Uterus (tissue), 4 donors: ENCODE measurements around the gene FRA10AC1. TPM values are rescaled to one million over a fixed set of nuclear protein-coding genes. Genes with fewer than 3 reads are reported as not detected.

Experiments used
- DNase-seq, 2 donors: peaks; one replicate each; pipeline ENCODE4 v3.0.0-alpha.2; 2019 to 2020
- H3K27ac ChIP-seq, 2 donors: fragments of 200-600 bp; sonication (generic); 1 replicate in 1 of 2; 2 replicates in 1 of 2; pipeline ENCODE4 v1.5.1; 2016 to 2018
- H3K27me3 ChIP-seq, 2 donors: fragments of 200-600 bp; sonication (generic); one replicate each; pipeline ENCODE4 v1.5.1; 2018 to 2019; ENCODE audit warnings: control low read depth in 1 of 2
- H3K36me3 ChIP-seq, 2 donors: fragments of 200-600 bp; sonication (generic); one replicate each; pipeline ENCODE4 v1.5.1; 2019; ENCODE audit warnings: control low read depth in 1 of 2
- H3K4me1 ChIP-seq, 2 donors: fragments of 200-600 bp; sonication (generic); one replicate each; pipeline ENCODE4 v1.5.1; 2018 to 2019; ENCODE audit warnings: control low read depth in 1 of 2
- H3K4me3 ChIP-seq, 2 donors: fragments of 200-600 bp; sonication (generic); 1 replicate in 1 of 2; 2 replicates in 1 of 2; pipeline ENCODE4 v1.5.1; 2018 to 2019; ENCODE audit warnings: mild to moderate bottlenecking in 1 of 2
- H3K9me3 ChIP-seq, 2 donors: fragments of 200-600 bp; sonication (generic); one replicate each; pipeline ENCODE4 v1.5.1; 2019; ENCODE audit warnings: control low read depth in 1 of 2
- POLR2A ChIP-seq, 2 donors: fragments of 450-650 bp; IDR thresholded peaks; one replicate each; pipeline ENCODE4 v1.6.1; 2016; ENCODE audit warnings: antibody characterized with exemption in 2 of 2, mild to moderate bottlenecking in 1 of 2, moderate library complexity in 1 of 2
- intact Hi-C: fragments of 100-400 bp; cut with DNase I; formaldehyde crosslinking; loops from one replicate; pipeline ENCODE4 v1.15.1; 2023; ENCODE audit warnings: low total_unique reads
- total RNA-seq, 4 donors: library from RNA; depleted of rRNA in 3 of 4; stranded (reverse); fragments of >200 nt in 3 of 4; gene quantifications; one replicate each; pipeline versions ENCODE4 v1.1.0 to v1.2.4, GENCODE V29; 2014 to 2023
- TF ChIP-seq, protein P1 (sequence below), 4 experiments: fragments of 200-600 bp in 2 of 4; fragments of 450-650 bp in 2 of 4; sonication (generic) in 2 of 4; IDR thresholded peaks; one replicate each; pipeline ENCODE4 v1.5.1; 2016 to 2019; ENCODE audit warnings: antibody characterized with exemption in 4 of 4, mild to moderate bottlenecking in 2 of 4, moderate library complexity in 1 of 4
- donor health status: DM: yes; HTN: yes; CAD: no.

Gene FRA10AC1
- total RNA-seq, 4 donors from 2014 or later, result 5.4 to 40.5 (median 17.6) TPM

GRCh38 chr10:93712593-93712992 lies 10.2 kb upstream of the FRA10AC1 start:
- intact Hi-C loops, result no loop called here
- no peak overlapping the region for H3K4me3 ChIP-seq

GRCh38 chr10:93711891-93712290 lies 9.5 kb upstream of the FRA10AC1 start:
- H3K9me3 ChIP-seq, result no peaks in the 10 kb centered on the region
- no peak overlapping the region for H3K27ac ChIP-seq
- DNase-seq, result no peak
- H3K4me3 ChIP-seq, result no peak overlapping the region
- TF ChIP-seq, protein P1, sequence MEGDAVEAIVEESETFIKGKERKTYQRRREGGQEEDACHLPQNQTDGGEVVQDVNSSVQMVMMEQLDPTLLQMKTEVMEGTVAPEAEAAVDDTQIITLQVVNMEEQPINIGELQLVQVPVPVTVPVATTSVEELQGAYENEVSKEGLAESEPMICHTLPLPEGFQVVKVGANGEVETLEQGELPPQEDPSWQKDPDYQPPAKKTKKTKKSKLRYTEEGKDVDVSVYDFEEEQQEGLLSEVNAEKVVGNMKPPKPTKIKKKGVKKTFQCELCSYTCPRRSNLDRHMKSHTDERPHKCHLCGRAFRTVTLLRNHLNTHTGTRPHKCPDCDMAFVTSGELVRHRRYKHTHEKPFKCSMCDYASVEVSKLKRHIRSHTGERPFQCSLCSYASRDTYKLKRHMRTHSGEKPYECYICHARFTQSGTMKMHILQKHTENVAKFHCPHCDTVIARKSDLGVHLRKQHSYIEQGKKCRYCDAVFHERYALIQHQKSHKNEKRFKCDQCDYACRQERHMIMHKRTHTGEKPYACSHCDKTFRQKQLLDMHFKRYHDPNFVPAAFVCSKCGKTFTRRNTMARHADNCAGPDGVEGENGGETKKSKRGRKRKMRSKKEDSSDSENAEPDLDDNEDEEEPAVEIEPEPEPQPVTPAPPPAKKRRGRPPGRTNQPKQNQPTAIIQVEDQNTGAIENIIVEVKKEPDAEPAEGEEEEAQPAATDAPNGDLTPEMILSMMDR (IDR thresholded peaks at IDR 0.05), result no peak
- TF ChIP-seq POLR2A (IDR thresholded peaks at IDR 0.05), result no peak
- intact Hi-C loops, result no loop called here
- H3K4me1 ChIP-seq, result no peaks in the 10 kb centered on the region
- no peaks in the 10 kb centered on the region for H3K36me3 ChIP-seq
- no peaks in the 10 kb centered on the region for H3K27me3 ChIP-seq

More at GRCh38 chr10:93712593-93712992, 10.2 kb upstream of the FRA10AC1 start:
- Histone ChIP-seq H3K4me1 (no peaks in the 10 kb centered on the region), H3K27me3 (no peaks in the 10 kb centered on the region), H3K9me3 (no peaks in the 10 kb centered on the region), H3K36me3 (no peaks in the 10 kb centered on the region), H3K27ac (no peak overlapping the region)
- TF ChIP-seq, protein P1 (IDR thresholded peaks at IDR 0.05), result no peak
- TF ChIP-seq POLR2A (IDR thresholded peaks at IDR 0.05), result no peak
- no peak for DNase-seq

GRCh38 chr10:93710333-93710909 lies 8.0 kb upstream of the FRA10AC1 start:
- Histone ChIP-seq H3K27ac (no peak overlapping the region), H3K36me3 (no peaks in the 10 kb centered on the region), H3K4me3 (no peak overlapping the region), H3K27me3 (no peaks in the 10 kb centered on the region), H3K9me3 (no peaks in the 10 kb centered on the region), H3K4me1 (no peaks in the 10 kb centered on the region)
- intact Hi-C loops, result no loop called here
- TF ChIP-seq, protein P1 (IDR thresholded peaks at IDR 0.05), result no peak
- TF ChIP-seq POLR2A (IDR thresholded peaks at IDR 0.05), result no peak
- no peak for DNase-seq

DNA sequence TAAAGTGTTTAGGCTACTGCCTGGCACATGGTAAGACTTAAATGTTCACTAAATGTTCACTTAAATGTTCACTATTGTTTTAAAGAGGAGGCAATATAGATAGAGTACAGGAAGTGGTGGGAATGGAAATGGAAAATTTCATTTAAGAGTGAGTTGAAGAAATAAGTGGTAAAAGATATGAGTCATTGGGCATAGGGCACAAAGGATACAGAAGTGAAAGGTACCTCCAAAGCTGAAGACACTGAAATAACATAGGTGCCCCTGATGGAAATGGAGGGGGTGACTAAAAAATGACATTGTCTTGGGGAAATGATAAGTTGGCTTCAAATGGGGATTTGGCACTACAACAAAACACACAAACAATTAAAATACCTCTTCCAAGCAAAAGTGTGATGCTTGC lies 5.2 kb upstream of the FRA10AC1 start:
- Histone ChIP-seq H3K4me1 (no peaks in the 10 kb centered on the region), H3K27ac (no peak overlapping the region), H3K9me3 (no peaks in the 10 kb centered on the region), H3K36me3 (no peaks in the 10 kb centered on the region), H3K27me3 (no peaks in the 10 kb centered on the region), H3K4me3 (no peak overlapping the region)
- intact Hi-C loops, result no loop called here
- no peak for DNase-seq
- TF ChIP-seq POLR2A (IDR thresholded peaks at IDR 0.05), result no peak
- TF ChIP-seq, protein P1 (IDR thresholded peaks at IDR 0.05), result no peak

- no peak overlapping the region for H3K27ac ChIP-seq
- no peaks in the 10 kb centered on the region for H3K27me3 ChIP-seq
- intact Hi-C loops, result no loop called here
These were observed 2.1 kb upstream of the FRA10AC1 start for GRCh38 chr10:93704451-93704850.

More at GRCh38 chr10:93704451-93704850, 2.1 kb upstream of the FRA10AC1 start:
- H3K4me3 ChIP-seq, result no peak overlapping the region
- DNase-seq, result no peak
- H3K9me3 ChIP-seq, result no peaks in the 10 kb centered on the region
- peaks cover 0 to 4% of the 10 kb centered on the region in 2 donors for H3K4me1 ChIP-seq
- H3K36me3 ChIP-seq, result no peaks in the 10 kb centered on the region
- TF ChIP-seq, protein P1 (IDR thresholded peaks at IDR 0.05), result no peak
- no peak for TF ChIP-seq POLR2A (IDR thresholded peaks at IDR 0.05)
